ENCODE results near the gene HACD4.

The HACD4 gene, protein sequence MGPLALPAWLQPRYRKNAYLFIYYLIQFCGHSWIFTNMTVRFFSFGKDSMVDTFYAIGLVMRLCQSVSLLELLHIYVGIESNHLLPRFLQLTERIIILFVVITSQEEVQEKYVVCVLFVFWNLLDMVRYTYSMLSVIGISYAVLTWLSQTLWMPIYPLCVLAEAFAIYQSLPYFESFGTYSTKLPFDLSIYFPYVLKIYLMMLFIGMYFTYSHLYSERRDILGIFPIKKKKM

DNA sequence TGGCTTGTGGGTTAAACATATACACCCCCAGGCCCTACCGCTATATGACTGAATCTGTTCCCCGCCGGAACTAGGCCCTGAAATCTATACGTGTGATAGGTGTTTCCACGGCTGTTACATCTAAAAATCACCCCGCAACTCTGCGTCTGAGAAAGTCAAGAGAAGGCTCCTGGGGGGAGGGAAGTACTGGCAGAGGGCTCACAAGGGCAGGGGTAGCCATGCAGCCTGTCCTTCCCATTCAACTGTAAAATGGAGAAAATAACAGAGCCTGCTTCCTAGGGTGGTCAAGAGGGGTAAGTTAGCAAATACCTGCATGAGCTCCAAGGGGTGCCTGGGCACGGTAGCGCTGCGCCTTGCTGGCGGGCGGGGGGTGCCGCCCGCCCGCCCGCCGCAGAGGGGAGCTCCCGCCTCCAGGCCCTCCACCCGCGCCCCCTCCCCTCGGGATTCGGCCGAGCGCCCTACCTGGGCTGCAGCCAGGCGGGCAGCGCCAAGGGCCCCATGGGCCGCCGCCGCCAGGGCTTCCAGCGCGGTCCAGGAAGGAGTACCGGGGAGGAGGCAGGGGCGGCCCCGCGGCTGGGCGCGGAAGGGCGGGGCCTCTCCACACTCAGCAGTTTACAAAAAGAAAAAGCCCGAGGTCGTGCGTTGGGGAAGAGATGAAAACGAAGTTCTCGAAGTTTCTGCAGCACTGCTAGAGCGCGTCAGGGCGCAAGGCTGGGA, at the start of gene HACD4:
TSS of gene HACD4 (minus strand) at position 550 of the 717 bp plus-strand sequence. CDS start at position 500, 50 bp downstream.
- DNase-seq (ENCODE audit: insufficient read length, low spot score) (peak; percentile 45), FAIRE-seq (peak; percentile 92)

DNA sequence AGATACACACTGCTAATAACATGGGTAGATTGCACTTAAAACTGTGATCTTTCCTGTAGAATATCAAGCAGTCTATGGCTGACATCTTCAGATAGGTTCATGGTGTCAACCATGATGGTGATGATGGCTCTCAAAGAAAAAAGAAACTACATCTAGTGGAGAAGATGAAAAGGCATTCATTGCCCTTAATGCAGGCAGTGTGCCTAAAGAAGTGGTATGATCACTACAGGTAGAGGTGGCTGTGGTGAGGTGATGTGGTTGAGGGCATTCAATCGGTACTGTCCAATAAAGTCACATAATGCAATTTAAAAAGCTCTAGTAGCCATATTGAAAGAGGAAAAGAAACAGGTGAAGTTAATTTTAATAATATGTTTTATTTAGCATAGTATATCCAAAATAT, 49.4 kb upstream of the HACD4 start:
- DNase-seq (ENCODE audit: insufficient read length, low spot score) (no peak), FAIRE-seq (no peak)

DNA sequence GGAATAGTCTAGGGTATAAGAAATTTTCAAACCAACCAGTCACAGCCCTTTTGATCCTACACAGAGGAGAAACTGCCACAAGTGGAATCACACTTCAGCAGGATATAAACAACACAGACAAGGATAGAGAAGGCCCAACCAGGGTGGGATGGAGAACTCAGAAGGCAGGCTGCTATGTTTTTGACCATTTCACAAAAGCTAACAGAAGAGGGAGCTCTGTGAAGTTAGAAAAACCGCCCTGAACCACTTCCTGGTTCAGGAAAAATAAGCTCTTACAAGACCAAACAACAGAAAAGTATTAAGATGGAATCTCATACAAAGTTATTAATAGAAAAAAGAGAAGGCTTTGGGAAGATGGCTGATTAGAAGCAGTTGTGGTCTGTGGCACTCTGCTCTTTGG, 47.3 kb upstream of the HACD4 start:
- FAIRE-seq (peak; percentile 60), DNase-seq (ENCODE audit: insufficient read length, low spot score) (no peak)

DNA sequence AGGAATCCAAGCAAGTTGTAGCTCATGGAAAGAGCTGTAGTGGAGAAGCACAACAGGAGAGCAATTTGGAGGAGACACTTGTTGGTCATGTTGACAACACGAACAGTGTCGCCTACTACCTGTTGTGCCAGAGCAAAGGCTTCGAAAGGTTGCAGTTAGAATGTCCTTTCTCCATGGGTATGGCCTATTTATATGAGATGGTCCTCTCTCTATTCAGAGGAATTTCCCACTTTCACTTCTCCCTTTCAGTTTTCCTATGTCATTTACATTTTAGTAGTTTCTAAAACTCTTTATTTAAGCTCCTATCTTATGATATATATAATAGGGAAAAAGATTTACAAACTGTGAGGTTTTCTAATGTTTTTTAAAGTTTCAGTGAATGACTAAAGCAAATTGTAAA, 46.3 kb upstream of the HACD4 start, which contains the start of gene IFNB1:
TSS of gene IFNB1 (minus strand) at position 162 of the 400 bp plus-strand sequence. CDS start at position 89, 73 bp downstream.
- no peak for FAIRE-seq
- no peak for DNase-seq (ENCODE audit: insufficient read length, low spot score)

DNA sequence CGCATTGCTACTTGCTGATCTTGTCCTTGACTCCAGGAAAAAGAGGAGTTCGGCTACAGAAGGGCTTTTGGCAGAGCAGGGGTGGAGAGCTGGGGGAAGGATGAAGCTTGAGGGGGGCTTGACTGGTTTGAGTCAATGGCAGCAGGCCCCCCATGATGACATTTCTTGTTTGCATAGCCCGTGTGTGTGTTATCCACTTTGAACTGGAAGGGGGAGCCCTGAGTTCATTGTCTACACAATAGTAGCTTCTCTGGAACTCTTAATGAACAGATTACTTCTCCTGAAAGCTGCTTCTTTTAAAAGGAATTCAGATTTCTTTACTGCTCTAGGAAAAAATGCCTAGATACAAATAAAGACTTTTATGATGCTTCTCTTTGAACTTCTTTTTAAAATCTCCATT, 44.0 kb upstream of the HACD4 start:
- FAIRE-seq: no peak
- no peak for DNase-seq (ENCODE audit: insufficient read length, low spot score)

DNA sequence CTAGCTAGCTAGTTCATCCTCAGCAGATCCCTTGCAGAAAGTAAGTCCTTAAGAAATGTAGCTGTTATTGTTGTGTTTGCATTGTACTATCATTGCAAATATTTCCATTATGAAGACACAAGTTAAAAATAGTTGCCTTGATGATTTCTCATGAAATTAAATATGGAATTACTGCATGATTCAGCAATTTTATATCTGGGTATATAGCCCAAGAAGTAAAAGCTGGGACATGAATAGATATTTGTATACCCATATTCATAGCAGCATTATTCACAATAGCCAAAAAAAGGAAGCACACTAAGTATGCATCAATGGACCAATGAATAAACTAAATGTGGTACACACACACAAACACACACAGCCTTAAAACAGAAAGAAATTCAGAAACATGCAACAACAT, 39.5 kb upstream of the HACD4 start:
- FAIRE-seq: no peak

DNA sequence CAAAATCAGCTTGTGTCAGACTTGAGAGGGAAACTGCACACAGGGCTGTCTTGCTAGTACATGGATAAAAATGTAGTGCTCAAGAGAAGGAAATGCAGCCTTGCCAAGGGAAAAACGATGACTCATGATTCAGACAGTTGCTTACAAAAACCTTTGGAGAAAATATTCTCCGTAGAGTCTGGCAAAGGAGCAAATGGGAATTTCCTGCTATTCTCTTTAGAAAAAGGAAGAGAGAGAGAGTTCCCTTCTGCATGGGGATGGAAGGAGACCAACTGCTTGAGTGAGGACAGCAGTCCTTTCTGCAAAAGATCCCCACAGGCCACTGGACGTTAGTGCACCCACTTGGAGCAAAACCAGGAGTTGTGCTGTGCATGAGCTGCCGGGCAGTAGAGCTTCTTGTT, 38.7 kb upstream of the HACD4 start:
- FAIRE-seq: no peak
- DNase-seq (ENCODE audit: insufficient read length, low spot score): no peak

More for the DNA sequence above, 39.5 kb upstream of the HACD4 start:
- DNase-seq (ENCODE audit: insufficient read length, low spot score): no peak

DNA sequence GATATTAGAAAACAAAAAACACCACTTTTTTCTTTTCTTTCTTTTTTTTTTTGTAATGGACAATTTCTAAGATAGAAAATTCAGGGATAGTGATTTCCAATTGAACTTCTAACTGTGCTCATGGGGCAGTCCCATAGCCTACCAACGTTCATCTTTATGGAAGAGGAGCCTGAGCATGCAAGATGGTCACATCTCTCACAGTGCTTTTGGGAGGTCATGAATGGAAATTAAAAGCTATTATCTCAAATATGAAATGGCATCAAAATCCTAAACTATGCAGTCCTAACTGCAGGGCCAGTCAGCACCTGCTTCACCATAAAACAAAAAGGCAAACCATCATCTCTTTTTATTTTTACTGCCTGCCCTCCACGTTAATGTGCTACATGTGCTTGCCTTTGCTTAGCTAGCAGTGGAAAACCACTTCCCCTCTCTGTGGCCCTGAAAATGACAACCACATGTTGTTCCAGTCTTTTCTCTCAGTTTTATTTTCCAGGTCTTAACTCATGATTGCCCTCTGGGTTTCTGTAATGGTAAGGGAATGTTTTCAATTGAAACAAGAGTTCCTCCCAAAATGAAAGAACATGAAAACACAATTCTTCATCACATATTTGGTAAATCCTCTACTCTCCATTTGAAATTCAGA, 29.6 kb upstream of the HACD4 start:
- DNase-seq (ENCODE audit: insufficient read length, low spot score) (peak; percentile 4), FAIRE-seq (peak; percentile 97)

DNA sequence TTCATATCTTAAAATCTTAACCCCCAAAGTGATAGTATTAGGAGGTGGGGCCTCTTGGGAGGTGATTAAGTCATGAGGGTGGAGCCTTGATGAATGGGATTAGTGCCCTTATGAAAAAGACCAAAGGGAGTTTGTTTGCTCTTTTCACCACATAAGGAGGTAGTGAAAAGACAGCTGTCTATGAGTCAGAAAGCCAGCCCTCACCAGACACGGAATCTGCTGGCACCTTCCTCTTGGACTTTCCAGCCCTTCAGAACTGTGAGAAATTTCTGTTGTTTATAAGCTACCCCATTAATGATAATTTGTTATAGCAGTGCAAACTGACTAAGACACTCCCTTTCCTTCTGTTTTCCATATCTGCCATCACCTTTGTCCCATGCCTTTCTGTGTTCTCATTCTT, 25.5 kb upstream of the HACD4 start:
- DNase-seq (ENCODE audit: insufficient read length, low spot score) (no peak), FAIRE-seq (no peak)

DNA sequence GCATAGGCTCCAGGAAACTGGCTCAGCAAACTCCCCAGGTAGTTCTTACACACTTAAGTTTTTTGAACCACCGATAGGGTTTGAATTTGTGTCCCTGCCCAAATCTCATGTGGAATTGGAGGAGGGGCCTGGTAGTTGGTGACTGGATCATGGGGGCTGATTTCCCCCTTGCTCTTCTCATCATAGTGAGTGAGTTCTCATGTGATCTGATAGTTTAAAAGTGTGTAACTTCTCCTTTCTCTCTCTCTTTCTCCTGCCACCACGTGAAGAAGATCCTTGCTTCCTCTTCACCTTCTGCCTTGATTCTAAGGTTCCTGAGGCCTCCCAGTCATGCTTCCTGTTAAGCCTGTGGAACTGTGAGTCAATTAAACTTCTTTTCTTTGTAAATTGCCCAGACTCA, 22.4 kb upstream of the HACD4 start:
- FAIRE-seq (no peak), DNase-seq (ENCODE audit: insufficient read length, low spot score) (no peak)

DNA sequence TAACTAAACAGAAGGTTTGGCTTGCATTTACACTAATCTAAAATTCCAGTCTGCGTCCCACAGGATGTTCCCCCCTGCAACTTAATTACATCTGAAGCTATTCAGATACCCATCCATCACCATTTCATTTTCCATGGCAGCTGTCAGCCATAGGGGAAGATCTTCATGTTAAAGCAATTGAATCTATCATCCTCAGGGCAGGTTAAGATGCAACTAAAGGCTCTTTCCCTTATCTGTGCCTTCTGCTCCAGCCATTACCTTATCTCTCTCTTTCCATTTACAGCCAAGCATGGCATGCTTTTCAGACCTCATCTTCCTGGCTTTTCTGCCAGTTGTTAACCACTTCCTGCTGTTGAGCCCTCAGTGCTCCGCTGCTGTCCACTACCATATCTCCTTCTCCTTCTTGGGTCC, 15.8 kb upstream of the HACD4 start:
- FAIRE-seq (no peak), DNase-seq (ENCODE audit: insufficient read length, low spot score) (no peak)

DNA sequence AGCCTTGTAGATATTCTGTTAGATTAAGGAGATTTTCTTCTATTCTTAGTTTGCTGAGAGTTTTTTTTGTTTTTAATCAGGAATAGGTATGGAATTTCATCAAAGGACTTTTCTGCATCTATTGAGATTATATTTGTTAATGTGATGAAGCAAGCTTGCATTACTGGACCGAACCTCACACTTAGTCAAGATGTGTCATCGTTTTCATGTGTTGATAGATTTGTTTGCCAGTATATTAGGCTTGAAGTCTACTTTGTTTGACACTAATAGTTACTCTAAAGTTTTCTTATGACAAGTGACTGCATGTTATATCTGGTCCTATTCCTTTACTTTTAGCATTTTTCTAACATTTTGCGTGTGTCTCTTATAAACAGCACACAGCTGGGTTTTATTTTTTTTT, 12.4 kb upstream of the HACD4 start:
- no peak for DNase-seq (ENCODE audit: insufficient read length, low spot score)
- no peak for FAIRE-seq

DNA sequence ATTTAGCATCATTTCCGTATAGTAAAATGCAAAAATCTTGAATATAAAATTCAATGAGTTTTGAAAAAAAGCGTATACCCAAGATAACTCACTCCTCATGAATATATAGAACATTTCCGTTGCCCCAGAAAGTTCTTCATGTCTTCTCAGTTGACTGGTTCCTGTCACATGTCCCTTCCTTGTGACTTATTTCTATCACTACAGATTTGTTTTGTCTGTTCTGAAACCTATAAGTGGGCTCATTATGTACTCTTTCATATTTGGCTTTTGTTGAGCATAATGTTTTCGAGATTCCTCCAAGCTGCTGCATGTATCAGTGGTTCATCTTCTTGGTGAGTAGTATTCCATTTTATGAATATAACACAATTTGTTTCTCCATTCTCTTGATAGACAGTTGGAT, 11.0 kb upstream of the HACD4 start:
- DNase-seq (ENCODE audit: insufficient read length, low spot score) (no peak), FAIRE-seq (no peak)

DNA sequence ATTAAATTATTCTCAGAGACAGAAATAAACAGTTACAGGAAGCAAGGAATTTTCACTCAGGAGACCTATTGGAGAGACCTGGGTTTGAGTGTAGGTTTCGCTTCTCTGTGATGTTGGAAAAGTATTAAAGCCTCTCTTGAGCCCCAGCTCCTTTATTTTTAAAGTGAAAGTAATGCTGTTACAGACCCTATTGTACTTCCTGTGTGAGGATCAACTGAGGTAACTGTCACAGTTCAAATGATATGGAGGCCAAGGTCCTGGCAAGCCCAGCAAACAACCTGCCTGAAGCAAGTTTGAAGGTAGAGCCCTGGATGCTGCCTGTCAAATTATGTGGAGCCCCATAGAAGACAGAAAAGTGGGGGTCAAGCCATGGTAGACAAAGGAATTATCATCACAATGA, 7.9 kb upstream of the HACD4 start:
- DNase-seq (ENCODE audit: insufficient read length, low spot score) (no peak), FAIRE-seq (peak; percentile 74)

DNA sequence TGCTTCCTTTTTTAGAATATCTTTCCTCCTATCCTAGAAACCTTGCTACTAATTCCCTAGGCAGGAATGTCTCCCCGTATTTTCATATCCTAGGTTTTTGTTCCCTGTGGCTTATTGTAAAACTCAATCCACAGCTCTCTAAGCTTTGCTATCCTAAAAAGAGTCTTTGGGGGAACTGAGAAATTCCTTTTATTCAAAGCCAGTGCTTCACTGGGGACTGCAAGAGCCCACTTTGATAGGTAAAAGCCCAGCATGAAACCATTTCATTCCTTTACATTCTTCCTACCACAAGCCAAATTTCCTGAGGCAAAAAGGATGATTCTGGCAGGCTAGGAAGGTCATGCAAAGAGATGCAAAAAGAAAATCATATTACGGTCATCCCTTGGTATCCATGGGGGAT, 5.8 kb upstream of the HACD4 start:
- DNase-seq (ENCODE audit: insufficient read length, low spot score): no peak
- no peak for FAIRE-seq

DNA sequence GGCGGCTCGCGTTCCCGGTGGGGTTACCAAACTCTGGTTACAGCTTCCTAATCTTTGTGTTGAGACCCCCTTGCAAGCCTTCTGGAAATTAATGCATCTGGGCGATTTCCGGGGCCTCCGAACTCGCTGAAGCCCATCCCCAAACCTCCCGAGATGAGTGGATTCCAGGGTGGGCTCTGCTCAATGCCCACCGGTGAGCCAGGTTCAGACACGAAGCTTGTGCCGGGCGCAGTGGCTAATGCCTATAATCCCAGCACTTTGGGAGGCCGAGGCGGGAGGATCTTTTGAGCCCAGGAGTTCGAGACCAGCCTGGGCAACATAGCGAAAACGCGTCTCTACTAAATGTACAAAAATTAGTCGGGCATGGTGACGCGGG, 356 bp upstream of the HACD4 start:
- no peak for DNase-seq (ENCODE audit: insufficient read length, low spot score)
- FAIRE-seq: no peak

DNA sequence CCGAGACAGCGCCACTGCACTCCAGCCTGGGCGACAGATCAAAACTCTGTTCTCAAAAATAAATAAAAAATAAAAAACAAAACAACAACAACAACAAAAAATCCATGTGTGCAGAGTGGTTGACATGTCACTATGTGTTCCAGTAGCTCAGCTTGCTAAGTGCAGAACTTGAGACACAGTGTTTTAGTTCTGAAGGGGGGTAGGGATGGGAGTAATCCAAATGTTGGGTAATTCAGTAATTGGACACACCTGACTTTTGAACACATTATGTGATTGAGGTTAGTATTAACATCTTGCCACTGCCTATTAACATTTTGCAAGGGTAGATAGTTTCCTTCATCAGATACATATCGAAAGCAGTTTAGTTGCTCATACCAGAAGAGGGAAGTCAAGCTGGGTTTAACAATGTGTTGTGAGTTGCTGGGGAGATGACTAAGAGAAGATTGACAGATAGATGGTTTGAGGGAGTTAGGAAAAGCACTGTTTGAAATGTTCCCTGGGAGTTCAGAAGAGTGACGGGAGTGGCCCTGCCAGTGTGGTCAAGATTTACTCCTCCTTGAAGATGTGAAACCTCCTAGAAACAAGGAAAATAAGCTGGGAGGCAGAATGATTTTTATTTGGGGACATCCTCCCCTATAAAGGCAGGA, 928 bp downstream of the HACD4 start:
- FAIRE-seq (peak; percentile 96), DNase-seq (ENCODE audit: insufficient read length, low spot score) (peak; percentile 35)

DNA sequence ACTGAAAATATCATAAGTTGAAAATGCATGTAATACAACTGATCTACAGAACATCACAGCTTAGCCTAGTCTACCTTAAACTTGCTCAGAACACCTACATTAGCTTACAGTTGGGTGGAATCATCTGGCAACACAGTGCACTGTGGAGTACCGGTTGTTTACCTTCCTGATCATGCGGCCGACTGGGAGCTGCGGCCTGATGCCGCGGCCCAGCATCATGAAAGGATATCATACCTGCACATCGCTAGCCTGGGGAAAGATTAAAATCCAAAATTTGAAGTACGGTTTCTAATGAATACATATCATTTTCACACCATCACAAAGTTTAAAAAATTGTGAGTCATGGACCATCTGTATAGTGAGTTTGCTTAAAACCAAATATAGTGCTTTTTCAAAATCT, 1.8 kb downstream of the HACD4 start:
- FAIRE-seq: no peak
- DNase-seq (ENCODE audit: insufficient read length, low spot score): no peak

DNA sequence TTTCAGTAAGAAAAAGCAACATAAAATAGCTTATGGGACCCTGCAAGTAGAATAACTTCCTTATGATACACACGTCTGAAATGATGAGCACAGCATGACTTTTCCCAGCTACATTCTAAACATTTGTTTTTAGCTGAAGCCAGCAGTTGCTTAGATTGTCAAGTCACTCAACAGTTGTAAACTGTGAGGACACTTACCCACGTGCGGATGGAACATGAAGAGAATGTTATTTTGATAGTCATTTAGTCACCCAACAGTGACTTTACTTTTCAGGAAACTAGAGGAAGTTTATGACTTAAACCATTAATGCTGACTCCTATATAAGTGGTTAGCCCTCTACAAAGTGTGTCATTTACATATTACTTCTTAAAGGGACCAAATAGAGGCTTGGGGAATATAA, 3.0 kb downstream of the HACD4 start:
- FAIRE-seq: no peak

DNA sequence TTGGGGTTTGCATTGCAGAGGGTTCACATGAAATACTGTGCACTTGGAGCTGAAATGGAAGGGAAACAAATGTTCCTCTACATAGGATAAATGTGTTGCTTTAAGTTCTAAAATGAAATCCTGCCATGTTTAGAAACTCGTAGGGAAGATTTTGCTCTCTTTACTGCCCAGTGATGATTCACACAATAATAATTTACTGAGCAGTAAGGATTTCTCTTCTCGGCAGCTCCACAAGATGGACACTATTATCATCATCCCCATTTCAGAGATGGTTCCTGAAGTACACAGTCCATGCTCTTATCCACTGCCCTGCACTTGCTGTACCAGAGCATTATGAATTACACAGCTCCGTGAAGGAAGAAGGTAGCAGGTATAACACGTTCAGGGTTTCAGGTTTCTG, 4.1 kb downstream of the HACD4 start:
- DNase-seq (ENCODE audit: insufficient read length, low spot score) (no peak), FAIRE-seq (no peak)

More for the DNA sequence above, 3.0 kb downstream of the HACD4 start:
- no peak for DNase-seq (ENCODE audit: insufficient read length, low spot score)

DNA sequence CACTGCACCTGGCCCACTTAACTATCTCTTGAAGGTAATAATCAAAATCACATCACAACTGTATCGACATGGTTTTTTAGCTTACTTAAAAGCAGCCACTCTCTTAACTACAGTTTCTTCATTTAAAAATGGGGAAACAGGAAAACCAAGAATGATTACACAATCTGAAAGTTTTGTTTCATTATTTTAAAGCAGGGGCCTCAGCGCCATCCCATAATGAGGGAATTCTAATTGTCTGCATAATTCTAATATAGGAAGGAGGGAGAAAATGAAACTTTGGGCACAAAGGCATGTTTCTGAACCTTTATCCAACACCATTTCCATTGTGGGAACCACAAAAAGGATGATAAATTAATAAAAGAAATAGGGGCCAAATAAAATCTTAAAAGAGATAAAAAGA, 7.6 kb downstream of the HACD4 start:
- DNase-seq (ENCODE audit: insufficient read length, low spot score) (no peak), FAIRE-seq (peak; percentile 18)

All from GM19239 (cell line).